Upper lobe of left lung (tissue), 4 donors: ENCODE data around the gene PRDM11.

ENCODE experiments used
- POLR2A ChIP-seq, 4 donors: fragments of 450-650 bp; IDR thresholded peaks; one replicate each; pipeline ENCODE4 v1.5.1; 2016 to 2017; ENCODE audit warnings: antibody characterized with exemption in 4 of 4, mild to moderate bottlenecking in 2 of 4
- POLR2AphosphoS5 ChIP-seq, 2 donors: sonication (generic); formaldehyde crosslinking; IDR thresholded peaks; one replicate each; pipeline ENCODE4 v1.5.1; 2017; ENCODE audit warnings: antibody characterized with exemption in 2 of 2
- TF ChIP-seq, protein P1 (sequence below), 6 experiments: fragments of 450-650 bp in 4 of 6; fragments of 200-600 bp in 2 of 6; sonication (generic) in 2 of 6; IDR thresholded peaks; one replicate each; pipeline ENCODE4 v1.5.1; 2016 to 2019; ENCODE audit warnings: antibody characterized with exemption in 6 of 6

DNA sequence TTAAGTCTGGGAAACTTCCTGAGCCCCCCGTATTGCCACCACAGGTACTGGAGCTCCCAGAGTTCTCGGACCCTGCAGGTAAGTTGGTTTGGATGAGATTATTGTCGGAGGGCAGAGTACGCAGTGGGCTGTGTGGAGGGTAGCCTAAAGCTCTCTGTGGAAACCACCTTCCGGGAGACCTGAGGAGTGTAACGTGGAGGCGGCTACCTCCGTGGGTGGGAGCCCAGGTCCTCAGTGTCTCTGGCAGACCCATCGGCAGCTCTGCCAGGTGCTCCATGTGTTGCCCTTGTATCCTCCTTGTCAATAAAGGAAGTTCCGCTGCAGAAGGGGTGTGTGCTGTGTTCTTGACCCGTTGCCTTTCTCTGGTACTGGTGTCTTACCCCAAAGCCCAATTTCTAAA is 78.3 kb downstream of the PRDM11 start:
- TF ChIP-seq, protein P1, sequence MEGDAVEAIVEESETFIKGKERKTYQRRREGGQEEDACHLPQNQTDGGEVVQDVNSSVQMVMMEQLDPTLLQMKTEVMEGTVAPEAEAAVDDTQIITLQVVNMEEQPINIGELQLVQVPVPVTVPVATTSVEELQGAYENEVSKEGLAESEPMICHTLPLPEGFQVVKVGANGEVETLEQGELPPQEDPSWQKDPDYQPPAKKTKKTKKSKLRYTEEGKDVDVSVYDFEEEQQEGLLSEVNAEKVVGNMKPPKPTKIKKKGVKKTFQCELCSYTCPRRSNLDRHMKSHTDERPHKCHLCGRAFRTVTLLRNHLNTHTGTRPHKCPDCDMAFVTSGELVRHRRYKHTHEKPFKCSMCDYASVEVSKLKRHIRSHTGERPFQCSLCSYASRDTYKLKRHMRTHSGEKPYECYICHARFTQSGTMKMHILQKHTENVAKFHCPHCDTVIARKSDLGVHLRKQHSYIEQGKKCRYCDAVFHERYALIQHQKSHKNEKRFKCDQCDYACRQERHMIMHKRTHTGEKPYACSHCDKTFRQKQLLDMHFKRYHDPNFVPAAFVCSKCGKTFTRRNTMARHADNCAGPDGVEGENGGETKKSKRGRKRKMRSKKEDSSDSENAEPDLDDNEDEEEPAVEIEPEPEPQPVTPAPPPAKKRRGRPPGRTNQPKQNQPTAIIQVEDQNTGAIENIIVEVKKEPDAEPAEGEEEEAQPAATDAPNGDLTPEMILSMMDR (IDR thresholded peaks at IDR 0.05) = no peak
- TF ChIP-seq POLR2AphosphoS5 (IDR thresholded peaks at IDR 0.05) = no peak
- TF ChIP-seq POLR2A (IDR thresholded peaks at IDR 0.05) = no peak
